AG04450 (cell line): ENCODE results near the gene PNPLA7. TPM values are rescaled to one million over a fixed set of nuclear protein-coding genes. Genes with fewer than 3 reads are reported as not detected.

Experiments used
- CTCF ChIA-PET: fragments of 300-600, 350-600 bp; formaldehyde crosslinking; extraction: SDS; loops from one replicate; lab custom pipeline; 2022; ENCODE audit warnings: antibody characterized with exemption, inconsistent platforms; lab: Charles Lee
- POLR2A ChIA-PET: fragments of 350-600 bp; formaldehyde crosslinking; extraction: SDS; loops from one replicate; lab custom pipeline; 2021; ENCODE audit warnings: antibody characterized with exemption, inconsistent platforms; lab: Yijun Ruan, JAX
- DNase-seq: peaks from one replicate; pipeline ENCODE4 v3.0.0-alpha.2; 2011; ENCODE audit warnings: low read depth, low spot score
- H3K27ac ChIP-seq: one replicate; pipeline ENCODE4 v1.5.1; 2012; ENCODE audit warnings: low read depth, low read length, control low read depth
- H3K27me3 ChIP-seq: one replicate; pipeline ENCODE4 v1.6.0; 2012; ENCODE audit warnings: low read length; ENCODE audit not compliant: control insufficient read depth, insufficient read depth
- H3K4me3 ChIP-seq: 2 replicates; pipeline ENCODE4 v1.5.1; 2011; ENCODE audit warnings: mild to moderate bottlenecking, low read depth, low read length, control low read depth
- H3K9me3 ChIP-seq: 2 replicates; pipeline ENCODE4 v1.5.1; 2012; ENCODE audit warnings: low read length; ENCODE audit not compliant: control insufficient read depth, insufficient read depth
- CTCF ChIP-seq: IDR thresholded peaks from 2 replicates; pipeline ENCODE4 v1.5.1; 2011; ENCODE audit warnings: low read depth, low read length, control low read depth, inconsistent platforms
- polyA plus RNA-seq: library from polyadenylated mRNA; depleted of rRNA; stranded (reverse); fragments of >200 nt; gene quantifications from 2 replicates; pipeline ENCODE4 v1.2.3, GENCODE V29; 2011

The PNPLA7 gene
- polyA plus RNA-seq, 1 experiment: 0.26 TPM

GRCh38 chr9:137484551-137485315 lies 65.5 kb downstream of the PNPLA7 start:
- Histone ChIP-seq H3K27me3 (peaks cover 23% of the 10 kb centered on the region), H3K9me3 (peaks cover 13% of the 10 kb centered on the region; the same call in 1 of the 2 replicates), H3K27ac (no peak overlapping the region), H3K4me3 (no peak overlapping the region)
- DNase-seq: no peak
- ChIA-PET CTCF (no interaction called here), POLR2A (no interaction called here)
- TF ChIP-seq CTCF: no peak

GRCh38 chr9:137482094-137482781 lies 68.0 kb downstream of the PNPLA7 start:
- H3K9me3 ChIP-seq: peaks cover 26% of the 10 kb centered on the region; the same call in 1 of the 2 replicates
- ChIA-PET POLR2A (interaction anchor here (1.2 to 1.9 kb wide), 2 partner anchors 23 to 59 kb away, joined by 4 to 5 read pairs; partner anchors contain the start of genes EXD3 and NOXA1), CTCF (interaction anchor here (0.6 kb wide), 1 partner anchor 7 kb away, joined by 4 read pairs; no protein-coding TSS in a partner anchor)
- peak overlapping the region; percentile 75 for H3K27ac ChIP-seq
- peaks cover 6% of the 10 kb centered on the region for H3K27me3 ChIP-seq
- no peak for TF ChIP-seq CTCF
- no peak overlapping the region for H3K4me3 ChIP-seq
- peak; percentile 83 for DNase-seq

GRCh38 chr9:137480686-137481683 lies 69.2 kb downstream of the PNPLA7 start:
- Histone ChIP-seq H3K27me3 (peaks cover 2% of the 10 kb centered on the region), H3K4me3 (no peak overlapping the region), H3K9me3 (peaks cover 34% of the 10 kb centered on the region), H3K27ac (no peak overlapping the region)
- POLR2A ChIA-PET: interaction anchor here (1.2 to 1.9 kb wide), 2 partner anchors 22 to 58 kb away, joined by 4 to 5 read pairs; partner anchors contain the start of genes EXD3 and NOXA1
- no peak for TF ChIP-seq CTCF
- no peak for DNase-seq
- CTCF ChIA-PET: no interaction called here

GRCh38 chr9:137479892-137480685 lies 70.1 kb downstream of the PNPLA7 start:
- no peak for TF ChIP-seq CTCF
- Histone ChIP-seq H3K27me3 (no peaks in the 10 kb centered on the region), H3K27ac (no peak overlapping the region), H3K9me3 (peaks cover 39% of the 10 kb centered on the region), H3K4me3 (no peak overlapping the region)
- ChIA-PET POLR2A (interaction anchor here (0.9 kb wide), 1 partner anchor 394 kb away, joined by 4 read pairs; the partner anchor contains the start of gene MAN1B1), CTCF (no interaction called here)
- no peak for DNase-seq
